OCI-M2 (cell line): ENCODE data around the gene PIK3C2G.

Experiments used
- DNase-seq: peaks from one replicate; lab custom pipeline; 2025; ENCODE audit not compliant: unreplicated experiment; lab: John Stamatoyannopoulos, UW

Gene PIK3C2G

DNA sequence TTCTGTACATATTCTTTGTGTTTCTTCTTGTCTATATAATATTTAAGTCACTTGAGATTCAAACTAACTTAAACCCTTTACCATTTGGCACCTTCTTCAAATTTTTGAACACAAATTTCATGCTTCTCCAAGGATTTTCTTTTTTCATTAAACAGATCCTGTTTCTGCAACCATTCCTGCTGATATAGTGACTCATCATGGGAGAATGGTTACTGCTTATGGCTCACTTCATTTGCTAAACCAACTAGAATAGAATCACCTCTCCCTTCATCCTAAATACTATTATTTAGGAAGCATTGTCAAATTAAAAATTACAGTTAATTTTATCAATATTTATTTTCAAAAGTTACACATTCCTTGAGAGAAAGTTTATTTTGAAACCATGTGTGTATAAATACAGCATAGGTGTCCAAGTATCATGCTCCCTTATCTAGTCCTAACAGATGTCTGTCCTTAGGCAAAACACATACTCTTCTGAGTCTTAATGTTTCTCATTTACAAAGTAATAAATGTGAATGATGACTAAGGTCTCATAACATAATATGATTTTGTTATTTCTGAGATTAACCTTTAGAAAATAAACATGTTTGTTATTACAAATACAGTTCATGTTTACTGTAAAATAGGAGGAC lies 435.8 kb downstream of the PIK3C2G start:
- no peak for DNase-seq
